ENCODE results near the gene COA1.
"Not testable (repeated sequence)": the region's sequence is repeated elsewhere in the genome, so short reads cannot be mapped to it uniquely, and the experiment has no call there.

Gene COA1

GRCh38 chr7:43629857-43630256 lies 99.5 kb downstream of the COA1 start:
- H2AFZ ChIP-seq, result no peak overlapping the region
- no peak overlapping the region for H3K4me3 ChIP-seq (ENCODE audit: low read depth, low read length)
- H3K36me3 ChIP-seq (ENCODE audit: control insufficient read depth, insufficient read depth, low read length), result no peaks in the 10 kb centered on the region
- no peak for TF ChIP-seq CTCF (IDR thresholded peaks at IDR 0.05)
- H3K9ac ChIP-seq, result no peak overlapping the region
- H3K4me1 ChIP-seq, result no peaks in the 10 kb centered on the region
- no peaks in the 10 kb centered on the region for H3K79me2 ChIP-seq
- H3K9me3 ChIP-seq (ENCODE audit: control insufficient read depth, low read length), result no peaks in the 10 kb centered on the region
- H3K4me2 ChIP-seq (ENCODE audit: low read length), result no peak overlapping the region
- no peak overlapping the region for H3K27ac ChIP-seq
- no peaks in the 10 kb centered on the region for H3K27me3 ChIP-seq (ENCODE audit: control insufficient read depth, insufficient read depth, low read length)

GRCh38 chr7:43628431-43628830 lies 100.9 kb downstream of the COA1 start:
- no peak overlapping the region for H3K27ac ChIP-seq
- no peak for TF ChIP-seq CTCF (IDR thresholded peaks at IDR 0.05)
- H3K36me3 ChIP-seq (ENCODE audit: control insufficient read depth, insufficient read depth, low read length), result no peaks in the 10 kb centered on the region
- H2AFZ ChIP-seq, result no peak overlapping the region
- H3K27me3 ChIP-seq (ENCODE audit: control insufficient read depth, insufficient read depth, low read length), result no peaks in the 10 kb centered on the region
- H3K9me3 ChIP-seq (ENCODE audit: control insufficient read depth, low read length), result no peaks in the 10 kb centered on the region
- no peaks in the 10 kb centered on the region for H3K4me1 ChIP-seq
- no peak overlapping the region for H3K4me3 ChIP-seq (ENCODE audit: low read depth, low read length)
- H3K9ac ChIP-seq, result no peak overlapping the region
- H3K79me2 ChIP-seq, result no peaks in the 10 kb centered on the region
- no peak overlapping the region for H3K4me2 ChIP-seq (ENCODE audit: low read length)

GRCh38 chr7:43627798-43628197 lies 101.5 kb downstream of the COA1 start:
- H3K9me3 ChIP-seq (ENCODE audit: control insufficient read depth, low read length); H3K27me3 ChIP-seq (ENCODE audit: control insufficient read depth, insufficient read depth, low read length); H3K36me3 ChIP-seq (ENCODE audit: control insufficient read depth, insufficient read depth, low read length); H2AFZ ChIP-seq; H3K4me2 ChIP-seq (ENCODE audit: low read length); H3K27ac ChIP-seq; H3K4me1 ChIP-seq; H3K9ac ChIP-seq; H3K79me2 ChIP-seq; H3K4me3 ChIP-seq (ENCODE audit: low read depth, low read length): not testable (repeated sequence)

GRCh38 chr7:43626695-43627094 lies 102.6 kb downstream of the COA1 start:
- H3K79me2 ChIP-seq, result no peaks in the 10 kb centered on the region
- H3K27ac ChIP-seq, result no peak overlapping the region
- H3K36me3 ChIP-seq (ENCODE audit: control insufficient read depth, insufficient read depth, low read length), result no peaks in the 10 kb centered on the region
- H2AFZ ChIP-seq, result no peak overlapping the region
- no peak overlapping the region for H3K9ac ChIP-seq
- TF ChIP-seq CTCF (IDR thresholded peaks at IDR 0.05), result no peak
- H3K4me2 ChIP-seq (ENCODE audit: low read length), result no peak overlapping the region
- H3K4me1 ChIP-seq, result no peaks in the 10 kb centered on the region
- H3K27me3 ChIP-seq (ENCODE audit: control insufficient read depth, insufficient read depth, low read length), result no peaks in the 10 kb centered on the region
- no peak overlapping the region for H3K4me3 ChIP-seq (ENCODE audit: low read depth, low read length)
- H3K9me3 ChIP-seq (ENCODE audit: control insufficient read depth, low read length), result no peaks in the 10 kb centered on the region

GRCh38 chr7:43625980-43626379 lies 103.3 kb downstream of the COA1 start:
- Histone ChIP-seq H3K36me3 (ENCODE audit: control insufficient read depth, insufficient read depth, low read length) (no peaks in the 10 kb centered on the region), H3K27ac (no peak overlapping the region), H3K4me2 (ENCODE audit: low read length) (no peak overlapping the region), H3K4me1 (no peaks in the 10 kb centered on the region), H3K9me3 (ENCODE audit: control insufficient read depth, low read length) (no peaks in the 10 kb centered on the region), H3K79me2 (no peaks in the 10 kb centered on the region), H3K4me3 (ENCODE audit: low read depth, low read length) (no peak overlapping the region), H2AFZ (no peak overlapping the region), H3K9ac (no peak overlapping the region), H3K27me3 (ENCODE audit: control insufficient read depth, insufficient read depth, low read length) (no peaks in the 10 kb centered on the region)
- TF ChIP-seq CTCF (IDR thresholded peaks at IDR 0.05), result no peak

Measured in parathyroid adenoma (tissue), 2 donors.